NCI-H69 (cell line): Measurements from ENCODE around the gene PHACTR3.

Experiments
- DNase-seq: peaks from one replicate; lab custom pipeline; 2025; lab: John Stamatoyannopoulos, UW

PHACTR3 gene

DNA sequence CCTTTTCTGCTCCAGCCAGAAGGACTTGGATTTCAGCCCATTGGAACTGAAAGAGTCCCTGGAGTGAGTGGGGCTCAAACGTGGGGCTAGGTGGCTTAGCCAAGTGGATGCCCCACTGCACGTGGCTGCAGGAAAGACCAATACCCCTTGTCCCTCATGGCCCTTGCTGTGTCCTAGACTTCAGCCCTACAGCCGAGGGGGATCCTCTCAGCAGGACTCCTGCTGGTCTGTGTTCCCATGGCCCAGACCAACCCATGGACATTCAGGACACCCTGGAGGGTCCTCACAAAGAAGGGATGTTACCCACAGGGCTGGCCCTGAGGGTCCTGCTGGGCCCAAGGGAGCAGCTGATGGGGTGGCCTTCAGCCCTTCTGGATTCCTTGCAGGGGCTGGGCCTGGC, 30.0 kb upstream of the PHACTR3 start:
- no peak for DNase-seq

- no peak for DNase-seq
Observed at GRCh38 chr20:59575216-59575615, 29.1 kb upstream of the PHACTR3 start.

GRCh38 chr20:59575653-59576052, 28.7 kb upstream of the PHACTR3 start:
- DNase-seq: no peak

GRCh38 chr20:59576216-59576953, 28.0 kb upstream of the PHACTR3 start:
- peak; percentile 17 for DNase-seq

DNA sequence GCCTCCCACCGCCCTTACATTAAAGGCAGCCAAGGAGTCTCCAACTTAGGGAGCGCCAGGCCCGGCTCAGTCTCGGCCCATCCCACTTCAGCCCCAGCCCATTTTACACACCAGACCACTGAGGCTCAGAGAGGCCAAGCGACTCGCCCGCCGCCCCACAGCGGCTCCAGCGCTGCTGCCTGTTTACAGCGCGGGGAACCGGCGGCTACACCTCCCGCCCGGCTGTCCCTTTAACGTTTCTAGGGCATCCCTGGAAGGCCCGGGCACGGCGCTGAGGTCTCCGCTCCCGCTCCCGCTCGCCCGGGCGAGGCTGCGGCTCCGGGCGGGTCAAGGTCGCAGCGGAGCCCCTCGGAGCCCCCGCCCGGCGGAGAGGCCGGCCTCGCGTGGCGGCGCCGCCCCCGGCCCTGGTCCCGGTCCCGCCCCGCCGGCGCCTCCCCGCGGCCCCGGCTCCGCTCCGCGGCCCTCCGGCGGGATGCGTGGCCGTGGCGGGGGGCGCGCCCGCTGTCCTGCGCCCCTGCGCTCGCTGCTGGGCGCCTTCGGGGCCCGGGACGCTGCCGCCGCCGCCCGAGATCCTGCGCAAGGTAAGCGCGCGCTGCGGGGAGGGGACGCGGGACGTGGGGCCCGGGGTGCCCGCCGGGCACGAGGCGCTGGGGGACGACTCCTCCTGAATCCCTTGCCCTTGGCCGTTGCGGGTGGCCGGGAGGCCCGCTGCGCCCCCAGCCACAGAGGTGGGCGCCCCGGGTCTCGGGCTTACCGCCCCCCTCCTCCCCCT, 27.1 kb upstream of the PHACTR3 start:
- no peak for DNase-seq

GRCh38 chr20:59577809-59578435, 26.4 kb upstream of the PHACTR3 start:
- no peak for DNase-seq

GRCh38 chr20:59578436-59579403, 25.6 kb upstream of the PHACTR3 start:
- no peak for DNase-seq

GRCh38 chr20:59579404-59580145, 24.8 kb upstream of the PHACTR3 start:
- no peak for DNase-seq

DNA sequence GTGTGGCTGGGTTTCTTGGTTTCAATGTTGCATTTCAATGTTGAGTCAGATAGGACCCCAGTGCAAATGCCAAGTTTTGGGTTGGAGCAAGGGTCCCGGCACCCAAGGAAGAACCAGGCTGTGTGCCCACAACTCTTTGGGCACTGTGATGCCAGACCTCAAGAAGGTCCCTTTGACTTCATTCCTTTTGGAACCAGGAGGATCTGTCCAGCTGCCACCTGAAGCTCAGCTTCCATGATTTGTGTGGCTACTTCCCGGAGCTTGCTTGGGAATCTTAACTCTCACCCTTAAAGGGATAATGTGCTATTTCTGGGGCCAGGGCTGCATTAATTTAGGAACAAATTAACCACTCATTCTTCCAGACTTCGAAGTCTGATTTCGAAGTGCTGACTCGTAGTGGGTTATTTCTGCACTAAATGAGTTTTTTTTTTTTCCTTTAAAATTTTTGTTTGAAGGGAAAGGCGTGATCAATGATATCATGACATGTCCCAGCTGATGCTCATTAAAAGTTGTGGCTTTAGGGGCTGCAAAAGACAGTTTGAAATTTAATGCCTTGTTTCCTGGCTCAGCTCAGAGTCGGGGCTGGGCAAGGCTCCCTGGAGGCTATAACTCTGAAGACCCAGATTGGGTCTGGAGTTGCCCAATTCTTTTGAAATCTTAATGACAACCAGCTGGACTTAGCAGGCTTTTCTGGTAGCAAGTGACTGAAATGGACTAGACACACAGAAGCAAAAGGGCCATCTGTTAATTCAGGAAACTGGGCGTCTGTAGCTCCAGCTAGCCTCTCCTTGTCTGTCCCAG, 24.0 kb upstream of the PHACTR3 start:
- no peak for DNase-seq

DNA sequence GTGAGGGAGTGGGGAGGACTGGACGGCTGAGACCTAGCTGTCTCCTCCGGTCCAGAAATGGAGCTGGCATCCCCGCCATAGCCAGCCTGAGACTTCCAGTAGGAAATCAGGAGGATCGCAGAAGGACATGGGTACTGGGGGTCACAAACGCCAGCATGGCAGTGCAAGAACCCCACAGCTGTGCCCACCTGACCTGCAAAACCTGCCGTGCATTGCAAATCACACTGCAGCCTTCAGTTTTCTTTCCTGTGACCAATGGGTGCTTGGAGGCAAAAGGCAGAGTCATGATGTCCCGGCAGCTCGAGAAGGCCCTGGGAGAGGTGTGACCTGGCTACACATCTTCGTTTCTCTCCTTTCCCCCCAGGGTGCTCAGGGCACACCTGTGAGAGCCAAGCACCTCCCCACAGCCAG, 23.3 kb upstream of the PHACTR3 start:
- DNase-seq: no peak

DNA sequence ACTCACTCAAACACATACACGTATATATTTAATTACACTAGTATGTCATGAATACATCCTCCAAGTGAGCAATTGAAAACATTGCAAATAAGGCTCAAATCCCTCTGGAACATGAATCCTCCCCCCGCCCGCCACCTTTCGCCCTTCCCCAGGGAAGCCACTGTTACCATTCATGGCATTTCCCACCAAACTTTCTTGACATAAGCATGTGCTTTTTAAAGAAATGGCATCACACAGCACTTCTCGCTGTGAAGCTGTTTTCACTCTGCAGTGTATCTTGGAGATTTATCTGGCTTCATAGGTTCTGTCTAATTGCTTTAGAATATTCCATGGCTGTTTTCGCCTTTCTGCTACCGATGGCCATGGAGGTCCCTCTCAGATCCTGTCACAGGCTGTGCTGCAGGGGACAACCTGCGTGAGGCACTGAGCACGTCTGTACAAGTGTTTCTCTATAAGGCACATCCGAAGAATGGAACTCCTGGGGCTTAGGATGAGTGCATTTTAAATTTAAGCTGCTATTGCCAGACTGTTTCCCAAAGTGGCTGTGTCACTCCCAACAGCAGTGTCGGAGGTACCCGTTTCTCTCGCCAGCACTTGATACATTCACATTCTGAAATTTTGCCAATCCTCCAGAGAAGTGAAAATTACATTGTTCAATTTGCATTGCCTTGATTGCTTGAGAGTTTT, 22.2 kb upstream of the PHACTR3 start:
- no peak for DNase-seq

- no peak for DNase-seq
Observed at GRCh38 chr20:59583428-59584277, 20.7 kb upstream of the PHACTR3 start.

- DNase-seq: no peak
Observed at GRCh38 chr20:59584278-59584925, 19.9 kb upstream of the PHACTR3 start.

- DNase-seq: no peak
Observed at GRCh38 chr20:59585714-59586409, 18.5 kb upstream of the PHACTR3 start.

- no peak for DNase-seq
Observed at GRCh38 chr20:59586613-59587012, 17.7 kb upstream of the PHACTR3 start.

GRCh38 chr20:59587570-59587969, 16.8 kb upstream of the PHACTR3 start:
- DNase-seq: no peak

DNA sequence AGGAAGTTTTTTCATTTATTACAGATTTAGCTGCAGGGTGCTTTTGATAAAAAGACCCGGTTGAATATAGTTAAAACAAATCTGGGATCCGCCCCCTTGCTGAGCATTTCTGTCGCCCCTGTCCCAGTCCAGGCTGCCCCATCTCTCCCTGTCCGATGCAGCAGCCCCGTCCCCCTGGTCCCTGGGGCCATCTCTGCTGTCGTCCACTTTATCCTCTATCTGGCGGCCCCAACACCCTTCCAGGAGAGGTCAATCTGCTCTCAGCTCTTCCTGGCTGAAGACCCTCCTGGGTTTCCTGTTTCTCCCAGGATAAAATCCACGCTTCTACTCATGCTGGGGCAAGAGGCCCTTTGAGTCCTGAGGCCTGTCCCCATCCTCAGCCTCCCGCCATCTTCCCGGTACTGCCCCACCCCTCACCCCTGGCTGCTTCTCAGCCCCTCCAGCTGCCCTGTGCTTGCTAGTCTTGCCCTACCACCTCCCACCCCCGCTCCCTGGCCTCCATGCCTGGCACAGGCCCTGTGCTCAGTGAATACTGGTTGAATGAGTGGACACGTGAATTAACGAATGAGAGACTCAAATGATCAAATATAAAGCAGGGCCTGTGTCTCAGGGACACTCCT, 16.0 kb upstream of the PHACTR3 start:
- no peak for DNase-seq
